B cell (primary cell): ENCODE measurements around the gene RRM1. TPM values are rescaled to one million over a fixed set of nuclear protein-coding genes. Genes with fewer than 3 reads are reported as not detected.

Experiments used
- ATAC-seq: fragments of 200-7000 bp; cut with Tn5 transposase; one replicate; pipeline ENCODE4 v1.10.0; 2021; ENCODE audit warnings: low read depth, mild to moderate bottlenecking, moderate number of reproducible peaks, moderate library complexity
- CTCF ChIA-PET: fragments of 350-600 bp; sonication (Branson Sonifier 250); formaldehyde crosslinking; loops from one replicate; lab custom pipeline; 2021; ENCODE audit warnings: antibody characterized with exemption, inconsistent platforms; lab: Charles Lee
- POLR2A ChIA-PET: fragments of 350-600 bp; sonication (Branson Sonifier 250); formaldehyde crosslinking; loops from one replicate; lab custom pipeline; 2021; ENCODE audit warnings: antibody characterized with exemption; lab: Charles Lee
- DNase-seq: peaks from one replicate; pipeline ENCODE4 v3.0.0; 2013
- H2AFZ ChIP-seq: 2 replicates; pipeline ENCODE4 v1.6.1; 2012; ENCODE audit warnings: mild to moderate bottlenecking, low read depth, low read length; ENCODE audit not compliant: insufficient read depth, poor library complexity, severe bottlenecking
- H3K27ac ChIP-seq, 2 donors: 1 replicate in 1 of 2; 2 replicates in 1 of 2; pipeline ENCODE4 v1.5.1; 2012 to 2013; ENCODE audit warnings: low read length in 2 of 2, mild to moderate bottlenecking in 2 of 2, moderate library complexity in 1 of 2
- H3K27me3 ChIP-seq, 4 experiments: fragments of 200-600 bp in 1 of 4; sonication (generic) in 1 of 4; replicated peaks in 1 of 4; 1 replicate in 2 of 4; 2 replicates in 2 of 4; pipeline versions ENCODE4 v1.6.1 to v1.7.0; 2013 to 2016; ENCODE audit warnings: low read length in 3 of 4, mild to moderate bottlenecking in 2 of 4, mixed read lengths in 1 of 4, moderate library complexity in 1 of 4; ENCODE audit not compliant: insufficient read depth in 4 of 4, control insufficient read depth in 3 of 4; ENCODE audit errors: control extremely low read depth in 1 of 4
- H3K36me3 ChIP-seq, 2 experiments: replicated peaks in 1 of 2; 1 replicate in 1 of 2; 2 replicates in 1 of 2; pipeline versions ENCODE4 v1.6.1 to v1.7.1; 2013; ENCODE audit warnings: low read length in 1 of 2; ENCODE audit not compliant: insufficient read depth in 2 of 2, control insufficient read depth in 1 of 2; ENCODE audit errors: control extremely low read depth in 1 of 2, extremely low read depth in 1 of 2
- H3K4me1 ChIP-seq, 2 donors: fragments of 200-600 bp in 1 of 2; sonication (generic) in 1 of 2; 1 replicate in 1 of 2; 2 replicates in 1 of 2; pipeline versions ENCODE4 v1.5.1 to v1.6.1; 2013 to 2017; ENCODE audit warnings: low read length in 2 of 2; ENCODE audit not compliant: control insufficient read depth in 2 of 2, insufficient read depth in 2 of 2
- H3K4me2 ChIP-seq: replicated peaks from 2 replicates; pipeline ENCODE3; 2012; ENCODE audit warnings: mild to moderate bottlenecking, low read depth, low read length; ENCODE audit not compliant: poor library complexity, severe bottlenecking
- H3K4me3 ChIP-seq, 5 experiments: fragments of 200-600 bp in 1 of 5; sonication (generic) in 1 of 5; 1 replicate in 3 of 5; 2 replicates in 2 of 5; pipeline versions ENCODE4 v1.5.1 to v1.7.0; 2011 to 2016; ENCODE audit warnings: low read length in 4 of 5, mild to moderate bottlenecking in 4 of 5, low read depth in 2 of 5, control low read depth in 1 of 5, moderate library complexity in 1 of 5; ENCODE audit not compliant: insufficient read depth in 1 of 5; ENCODE audit errors: control extremely low read depth in 1 of 5, extremely low read depth in 1 of 5
- H3K79me2 ChIP-seq: fragments of 200-600 bp; sonication (generic); one replicate; pipeline ENCODE4 v1.6.0; 2016; ENCODE audit warnings: low read length; ENCODE audit not compliant: control insufficient read depth, insufficient read depth
- H3K9ac ChIP-seq: fragments of 200-600 bp; sonication (generic); 2 replicates; pipeline ENCODE4 v1.6.1; 2017; ENCODE audit warnings: mild to moderate bottlenecking, low read length, moderate library complexity
- H3K9me3 ChIP-seq, 3 donors: one replicate each; pipeline versions ENCODE4 v1.6.1 to v1.7.1; 2013; ENCODE audit warnings: low read length in 2 of 3; ENCODE audit not compliant: control insufficient read depth in 2 of 3, insufficient read depth in 1 of 3; ENCODE audit errors: control extremely low read depth in 1 of 3
- H4K20me1 ChIP-seq: 2 replicates; pipeline ENCODE4 v1.6.0; 2012; ENCODE audit warnings: mild to moderate bottlenecking, low read length; ENCODE audit not compliant: insufficient read depth, control insufficient read depth, poor library complexity, severe bottlenecking
- H3K27ac Mint-ChIP-seq: one replicate; pipeline ENCODE4 v1.8.0; 2021; ENCODE audit warnings: mixed read lengths
- H3K27me3 Mint-ChIP-seq: one replicate; pipeline ENCODE4 v1.8.0; 2021; ENCODE audit warnings: mixed read lengths
- H3K4me1 Mint-ChIP-seq: one replicate; pipeline ENCODE4 v1.8.0; 2021; ENCODE audit warnings: mixed read lengths
- H3K4me3 Mint-ChIP-seq: one replicate; pipeline ENCODE4 v1.8.0; 2021; ENCODE audit warnings: mixed read lengths
- H3K9me3 Mint-ChIP-seq: one replicate; pipeline ENCODE4 v1.8.0; 2022; ENCODE audit warnings: mixed read lengths; ENCODE audit not compliant: insufficient read depth
- CTCF ChIP-seq: fragments of 200-600 bp; IDR thresholded peaks from one replicate; pipeline ENCODE4 v1.8.0; 2022; ENCODE audit warnings: antibody characterized with exemption, mild to moderate bottlenecking
- EZH2 ChIP-seq: IDR thresholded peaks from 2 replicates; pipeline ENCODE4 v1.6.1; 2012; ENCODE audit warnings: borderline replicate concordance, low read depth, mild to moderate bottlenecking, moderate library complexity, low read length; ENCODE audit not compliant: insufficient read depth, poor library complexity, severe bottlenecking
- whole genome bisulfite sequencing: methylation state at CpG from one replicate; pipeline ENCODE4 v1.1.5; 2013; ENCODE audit warnings: missing lambda C conversion rate; ENCODE audit not compliant: insufficient coverage; 5-methylcytosine and 5-hydroxymethylcytosine counted together
- intact Hi-C: fragments of 100-400 bp; cut with micrococcal nuclease; formaldehyde crosslinking; loops from one replicate; pipeline ENCODE4 v1.10.0; 2022
- polyA plus RNA-seq: library from polyadenylated mRNA; depleted of rRNA; stranded (reverse); fragments of >200 nt; gene quantifications from 2 replicates; pipeline ENCODE4 v1.2.3, GENCODE V29; 2012
- total RNA-seq, 2 donors: library from RNA; stranded (reverse); fragments of 120-200 nt in 1 of 2; gene quantifications; 1 replicate in 1 of 2; 2 replicates in 1 of 2; pipeline versions ENCODE4 v1.2.3 to v1.2.4, GENCODE V29; 2013 to 2022

Gene RRM1
- total and polyA plus RNA-seq, 2 donors (not counting 1 experiment from before 2014, with no cell fraction given): 6.0 to 24.5 TPM

GRCh38 chr11:4140067-4140636 lies 45.6 kb downstream of the RRM1 start:
- Mint-ChIP-seq H3K9me3 (peaks cover 15% of the 10 kb centered on the region), H3K4me3 (no peak overlapping the region), H3K4me1 (no peaks in the 10 kb centered on the region), H3K27ac (no peak overlapping the region), H3K27me3 (no peaks in the 10 kb centered on the region)
- H3K4me1 ChIP-seq: no peaks in the 10 kb centered on the region
- TF ChIP-seq CTCF: no peak
- TF ChIP-seq EZH2: no peak
- H3K4me2 ChIP-seq: no peak overlapping the region
- WGBS: 100% methylated on average over 2 of the region's 2 CpGs
- no peak overlapping the region for H3K4me3 ChIP-seq
- H2AFZ ChIP-seq: no peak overlapping the region
- H3K9me3 ChIP-seq: peaks cover 3 to 17% (median 14%) of the 10 kb centered on the region in 3 donors
- no peak for ATAC-seq
- no peak overlapping the region for H3K9ac ChIP-seq
- intact Hi-C loops: no loop called here
- no peak overlapping the region for H3K27ac ChIP-seq
- no peak for DNase-seq
- peaks cover 3 to 27% of the 10 kb centered on the region in 2 experiments for H3K36me3 ChIP-seq
- H3K27me3 ChIP-seq: no peaks in the 10 kb centered on the region
- no peaks in the 10 kb centered on the region for H3K79me2 ChIP-seq
- H4K20me1 ChIP-seq: no peaks in the 10 kb centered on the region
- CTCF ChIA-PET: no interaction called here
- POLR2A ChIA-PET: no interaction called here

GRCh38 chr11:4146070-4146771 lies 51.6 kb downstream of the RRM1 start:
- CTCF ChIA-PET: no interaction called here
- no peak for ATAC-seq
- Mint-ChIP-seq H3K27me3 (no peaks in the 10 kb centered on the region), H3K4me3 (no peak overlapping the region), H3K4me1 (no peaks in the 10 kb centered on the region), H3K9me3 (no peaks in the 10 kb centered on the region), H3K27ac (no peak overlapping the region)
- no peaks in the 10 kb centered on the region for H4K20me1 ChIP-seq
- no peak overlapping the region for H3K9ac ChIP-seq
- TF ChIP-seq EZH2 (no peak), CTCF (no peak)
- H3K36me3 ChIP-seq: no peaks in the 10 kb centered on the region
- intact Hi-C loops: no loop called here
- no peaks in the 10 kb centered on the region for H3K79me2 ChIP-seq
- H3K4me1 ChIP-seq: no peaks in the 10 kb centered on the region
- POLR2A ChIA-PET: no interaction called here
- H2AFZ ChIP-seq: no peak overlapping the region
- no peak overlapping the region for H3K4me3 ChIP-seq
- WGBS: 67% methylated on average over 6 of the region's 7 CpGs
- no peaks in the 10 kb centered on the region for H3K27me3 ChIP-seq
- no peak for DNase-seq
- H3K9me3 ChIP-seq: peaks cover 0 to 4% (median 0%) of the 10 kb centered on the region in 3 donors
- no peak overlapping the region for H3K27ac ChIP-seq
- no peak overlapping the region for H3K4me2 ChIP-seq
